NCI-H510A (cell line): ENCODE results near the gene C3orf85.
"Not testable (repeated sequence)": the region's sequence is repeated elsewhere in the genome, so short reads cannot be mapped to it uniquely, and the experiment has no call there.

Source experiments
- DNase-seq: peaks from one replicate; lab custom pipeline; 2025; lab: John Stamatoyannopoulos, UW

The C3orf85 gene

GRCh38 chr3:109136523-109136922, at the start of gene C3orf85:
Gene C3orf85, plus strand, starts transcription at chr3:109136719. Its CDS starts 129 bp downstream, at chr3:109136848.
- no peak for DNase-seq

GRCh38 chr3:109089265-109089664, 47.3 kb upstream of the C3orf85 start:
- DNase-seq: no peak

GRCh38 chr3:109091846-109092245, 44.7 kb upstream of the C3orf85 start:
- no peak for DNase-seq

GRCh38 chr3:109093561-109093960, 43.0 kb upstream of the C3orf85 start:
- no peak for DNase-seq

- DNase-seq: no peak
Observed at GRCh38 chr3:109095166-109095565, 41.4 kb upstream of the C3orf85 start.

GRCh38 chr3:109098079-109098644, 38.4 kb upstream of the C3orf85 start:
- DNase-seq: no peak

GRCh38 chr3:109109574-109109973, 26.9 kb upstream of the C3orf85 start:
- DNase-seq: no peak

GRCh38 chr3:109112946-109113760, 23.4 kb upstream of the C3orf85 start:
- DNase-seq: no peak

GRCh38 chr3:109114746-109115145, 21.8 kb upstream of the C3orf85 start:
- no peak for DNase-seq

- DNase-seq: no peak
Observed at GRCh38 chr3:109115451-109115850, 21.1 kb upstream of the C3orf85 start.

- no peak for DNase-seq
Observed at GRCh38 chr3:109116031-109116430, 20.5 kb upstream of the C3orf85 start.

GRCh38 chr3:109117939-109118338, 18.6 kb upstream of the C3orf85 start, which contains the start of gene MORC1:
Gene MORC1, minus strand, starts transcription at chr3:109118134. Its CDS starts 75 bp downstream, at chr3:109118059.
- DNase-seq: no peak

GRCh38 chr3:109118584-109118983, 17.9 kb upstream of the C3orf85 start:
- DNase-seq: no peak

- DNase-seq: no peak
Observed at GRCh38 chr3:109122690-109123089, 13.8 kb upstream of the C3orf85 start.

GRCh38 chr3:109125902-109126301, 10.6 kb upstream of the C3orf85 start:
- no peak for DNase-seq

- DNase-seq: no peak
Observed at GRCh38 chr3:109127553-109127952, 9.0 kb upstream of the C3orf85 start.

- no peak for DNase-seq
Observed at GRCh38 chr3:109131276-109131675, 5.2 kb upstream of the C3orf85 start.

GRCh38 chr3:109132801-109133473, 3.6 kb upstream of the C3orf85 start:
- DNase-seq: no peak

- DNase-seq: not testable (repeated sequence)
Observed at GRCh38 chr3:109133474-109133816, 3.1 kb upstream of the C3orf85 start.

- DNase-seq: no peak
Observed at GRCh38 chr3:109137761-109138160, 1.2 kb downstream of the C3orf85 start.

GRCh38 chr3:109140318-109140717, 3.8 kb downstream of the C3orf85 start:
- no peak for DNase-seq

GRCh38 chr3:109143646-109144045, 7.1 kb downstream of the C3orf85 start:
- no peak for DNase-seq

GRCh38 chr3:109149078-109149477, 12.6 kb downstream of the C3orf85 start:
- no peak for DNase-seq
